B cell (primary cell): ENCODE results near the gene CARD8.

Experiments
- EZH2 ChIP-seq: IDR thresholded peaks from 2 replicates; pipeline ENCODE4 v1.6.1; 2012; ENCODE audit warnings: borderline replicate concordance, low read depth, mild to moderate bottlenecking, moderate library complexity, low read length; ENCODE audit not compliant: insufficient read depth, poor library complexity, severe bottlenecking
- TF ChIP-seq, protein P1 (sequence below): fragments of 200-600 bp; IDR thresholded peaks from one replicate; pipeline ENCODE4 v1.8.0; 2022; ENCODE audit warnings: antibody characterized with exemption, mild to moderate bottlenecking

DNA sequence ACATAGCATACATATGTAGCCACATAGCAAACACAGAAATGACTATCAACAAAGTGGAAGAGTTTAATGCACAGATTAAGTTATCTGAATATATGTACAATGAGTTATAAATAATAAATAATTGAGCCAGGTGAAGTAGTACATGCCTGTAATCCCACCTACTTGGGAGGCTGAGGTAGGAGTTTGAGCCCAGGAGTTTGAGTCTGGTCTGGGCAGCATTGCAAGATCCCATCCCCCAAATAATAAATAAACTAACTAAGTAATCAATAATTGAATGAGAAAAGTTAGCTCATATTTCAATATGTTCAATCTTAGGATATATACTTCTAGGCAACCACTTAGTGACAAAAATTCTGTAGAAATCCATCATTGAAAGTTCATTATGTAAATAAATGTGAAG is 1.7 kb downstream of the CARD8 start:
- TF ChIP-seq, protein P1, sequence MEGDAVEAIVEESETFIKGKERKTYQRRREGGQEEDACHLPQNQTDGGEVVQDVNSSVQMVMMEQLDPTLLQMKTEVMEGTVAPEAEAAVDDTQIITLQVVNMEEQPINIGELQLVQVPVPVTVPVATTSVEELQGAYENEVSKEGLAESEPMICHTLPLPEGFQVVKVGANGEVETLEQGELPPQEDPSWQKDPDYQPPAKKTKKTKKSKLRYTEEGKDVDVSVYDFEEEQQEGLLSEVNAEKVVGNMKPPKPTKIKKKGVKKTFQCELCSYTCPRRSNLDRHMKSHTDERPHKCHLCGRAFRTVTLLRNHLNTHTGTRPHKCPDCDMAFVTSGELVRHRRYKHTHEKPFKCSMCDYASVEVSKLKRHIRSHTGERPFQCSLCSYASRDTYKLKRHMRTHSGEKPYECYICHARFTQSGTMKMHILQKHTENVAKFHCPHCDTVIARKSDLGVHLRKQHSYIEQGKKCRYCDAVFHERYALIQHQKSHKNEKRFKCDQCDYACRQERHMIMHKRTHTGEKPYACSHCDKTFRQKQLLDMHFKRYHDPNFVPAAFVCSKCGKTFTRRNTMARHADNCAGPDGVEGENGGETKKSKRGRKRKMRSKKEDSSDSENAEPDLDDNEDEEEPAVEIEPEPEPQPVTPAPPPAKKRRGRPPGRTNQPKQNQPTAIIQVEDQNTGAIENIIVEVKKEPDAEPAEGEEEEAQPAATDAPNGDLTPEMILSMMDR: no peak
- no peak for TF ChIP-seq EZH2
